RPMI8226 (cell line): Measurements from ENCODE around the gene MARCHF5.
"Not testable (repeated sequence)": the region's sequence is repeated elsewhere in the genome, so short reads cannot be mapped to it uniquely, and the experiment has no call there.

ENCODE experiments used
- DNase-seq: peaks from one replicate; pipeline ENCODE4 v3.0.0-alpha.2; 2015

Gene MARCHF5

DNA sequence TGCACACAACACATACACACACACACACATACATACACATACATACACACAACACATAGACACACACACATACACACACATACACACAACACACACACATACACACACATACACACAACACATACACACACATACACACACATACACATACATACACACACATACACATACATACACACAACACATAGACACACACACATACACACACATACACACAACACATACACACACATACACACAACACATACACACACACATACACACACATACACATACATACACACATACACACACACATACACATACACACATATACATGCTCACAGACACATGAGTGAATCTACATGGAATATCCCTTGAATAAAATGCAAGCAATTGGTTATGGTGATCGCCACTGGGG is 102.2 kb downstream of the MARCHF5 start:
- not testable (repeated sequence) for DNase-seq

DNA sequence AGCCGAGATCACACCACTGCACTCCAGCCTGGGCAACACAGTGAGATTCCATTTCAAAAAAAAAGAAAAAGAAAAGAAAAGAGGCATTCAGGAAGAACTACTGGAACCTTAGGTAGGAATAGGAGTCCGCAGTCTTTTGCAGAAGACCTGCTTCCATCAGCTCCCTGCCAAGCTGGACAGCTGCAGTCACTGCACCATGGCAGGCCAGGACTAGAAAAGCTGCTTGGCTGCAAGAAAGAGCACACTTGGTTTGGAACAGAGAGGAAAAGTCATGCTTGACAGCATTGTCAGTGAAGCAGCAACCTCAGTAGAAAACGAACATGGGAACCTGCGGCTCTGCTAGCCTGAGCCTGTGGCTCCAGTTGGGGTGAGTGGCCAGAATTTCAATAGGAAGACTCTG is 104.3 kb downstream of the MARCHF5 start:
- no peak for DNase-seq

DNA sequence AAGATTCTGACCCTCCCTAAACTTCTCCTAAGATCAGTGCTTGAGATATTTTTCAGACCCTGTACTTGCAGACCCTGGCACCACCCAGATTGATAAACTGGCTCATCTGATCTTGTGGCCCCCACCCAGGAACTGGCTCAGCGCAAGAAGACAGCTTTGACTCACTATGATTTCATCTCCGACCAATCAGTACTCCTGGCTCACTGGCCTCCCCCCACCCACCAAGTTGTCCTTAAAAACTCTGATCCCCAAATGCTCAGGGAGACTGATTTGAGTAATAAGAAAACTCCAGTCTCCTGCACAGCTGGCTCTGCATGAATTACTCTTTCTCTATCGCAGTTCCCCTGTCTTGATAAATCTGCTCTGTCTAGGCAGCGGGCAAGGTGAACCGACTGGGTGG is 111.3 kb downstream of the MARCHF5 start:
- not testable (repeated sequence) for DNase-seq
